Activated CD4-positive, alpha-beta T cell treated with anti-CD3 and anti-CD28 coated beads for 36 hours (primary cell): ENCODE results near the gene ZNF792. TPM values are rescaled to one million over a fixed set of nuclear protein-coding genes. Genes with fewer than 3 reads are reported as not detected.
"Not testable (repeated sequence)": the region's sequence is repeated elsewhere in the genome, so short reads cannot be mapped to it uniquely, and the experiment has no call there.

Experiments
- ATAC-seq: fragments of 200-7000 bp; cut with Tn5 transposase; one replicate; pipeline ENCODE4 v1.10.0; 2021; ENCODE audit warnings: mild to moderate bottlenecking, moderate library complexity
- CTCF ChIA-PET: fragments of 350-600 bp; sonication (Branson Sonifier 250); formaldehyde crosslinking; loops from one replicate; lab custom pipeline; 2021; ENCODE audit warnings: antibody characterized with exemption; lab: Charles Lee
- POLR2A ChIA-PET: fragments of 350-600 bp; sonication (Branson Sonifier 250); formaldehyde crosslinking; loops from one replicate; lab custom pipeline; 2021; ENCODE audit warnings: antibody characterized with exemption, inconsistent platforms; lab: Charles Lee
- DNase-seq: peaks from one replicate; pipeline ENCODE4 v3.0.0-alpha.2; 2020
- H3K27ac Mint-ChIP-seq: one replicate; pipeline ENCODE4 v1.8.0; 2021; ENCODE audit warnings: mixed read lengths
- H3K27me3 Mint-ChIP-seq: one replicate; pipeline ENCODE4 v1.8.0; 2021; ENCODE audit warnings: mixed read lengths
- H3K36me3 Mint-ChIP-seq: one replicate; pipeline ENCODE4 v1.8.0; 2021; ENCODE audit warnings: low read depth, mixed read lengths
- H3K4me1 Mint-ChIP-seq: one replicate; pipeline ENCODE4 v1.8.0; 2021; ENCODE audit warnings: mixed read lengths
- H3K4me3 Mint-ChIP-seq: one replicate; pipeline ENCODE4 v1.8.0; 2021; ENCODE audit warnings: mild to moderate bottlenecking, moderate library complexity, mixed read lengths
- H3K9me3 Mint-ChIP-seq: one replicate; pipeline ENCODE4 v1.8.0; 2021; ENCODE audit warnings: low read depth, mixed read lengths
- intact Hi-C, 2 experiments: fragments of 100-400 bp; cut with DNase I in 1 of 2; cut with micrococcal nuclease in 1 of 2; formaldehyde crosslinking; loops; one replicate each; pipeline versions ENCODE4 v1.14.2 to v1.15.1; 2022 to 2024; cut with DNase I, micrococcal nuclease
- total RNA-seq, 2 experiments: library from RNA; stranded (reverse); gene quantifications; one replicate each; pipeline ENCODE4 v1.2.3, GENCODE V29; 2021

Gene ZNF792
- total RNA-seq, 2 experiments from 2014 or later, result 5.6 to 5.7 TPM

DNA sequence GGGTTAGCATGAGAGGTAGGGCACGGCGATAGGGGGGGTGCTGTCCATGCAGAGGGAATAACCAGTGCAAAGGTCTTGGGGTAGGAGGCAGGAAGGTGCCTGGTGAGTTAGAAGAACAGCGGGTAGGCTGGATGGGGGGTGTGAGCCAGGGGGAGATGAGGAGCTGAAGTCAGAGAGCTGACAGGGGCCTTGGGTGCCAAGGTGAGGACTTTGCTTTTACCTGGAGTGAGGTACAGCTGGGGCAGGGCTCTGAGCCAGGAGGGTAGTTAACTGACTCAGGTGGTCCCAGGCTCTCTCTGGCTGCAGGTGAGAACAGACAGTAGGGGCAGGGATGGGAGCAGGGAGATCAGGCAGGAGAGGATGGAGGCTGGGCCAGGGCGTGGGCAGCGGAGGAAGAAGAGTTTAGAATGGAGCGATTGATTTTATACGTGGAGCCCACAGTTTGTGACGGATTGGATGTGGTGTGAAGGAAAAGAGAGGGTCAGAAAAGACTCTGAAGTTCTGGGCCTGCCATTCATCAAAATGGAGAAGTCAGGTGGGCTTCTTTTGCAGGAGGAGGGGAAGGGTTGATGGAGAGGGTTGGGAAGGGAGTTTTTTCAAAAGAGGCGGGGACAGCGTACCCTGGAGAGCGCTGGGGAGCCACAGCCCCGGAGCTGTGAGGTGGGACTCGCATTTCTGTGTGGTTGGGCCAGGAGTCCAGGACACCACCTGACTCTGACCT lies 34.9 kb upstream of the ZNF792 start:
- intact Hi-C loops, result loop anchor here in 1 of 2 experiments (2.0 kb wide), 1 partner anchor 14 kb away; no protein-coding TSS in a partner anchor
- ChIA-PET POLR2A (interaction anchor here (1.7 to 3.1 kb wide), 2 partner anchors 9 to 25 kb away, joined by 14 to 15 read pairs; no protein-coding TSS in a partner anchor), CTCF (interaction anchor here (0.6 to 3.4 kb wide), 3 partner anchors 7 to 25 kb away, joined by 3 to 26 read pairs (median 3); no protein-coding TSS in a partner anchor)
- no peak for DNase-seq
- Mint-ChIP-seq H3K27me3 (no peaks in the 10 kb centered on the region), H3K4me3 (peak overlapping the region; percentile 100), H3K27ac (peak overlapping the region; percentile 90), H3K36me3 (peaks cover 30% of the 10 kb centered on the region), H3K4me1 (peaks cover 65% of the 10 kb centered on the region), H3K9me3 (no peaks in the 10 kb centered on the region)
- ATAC-seq, result no peak

DNA sequence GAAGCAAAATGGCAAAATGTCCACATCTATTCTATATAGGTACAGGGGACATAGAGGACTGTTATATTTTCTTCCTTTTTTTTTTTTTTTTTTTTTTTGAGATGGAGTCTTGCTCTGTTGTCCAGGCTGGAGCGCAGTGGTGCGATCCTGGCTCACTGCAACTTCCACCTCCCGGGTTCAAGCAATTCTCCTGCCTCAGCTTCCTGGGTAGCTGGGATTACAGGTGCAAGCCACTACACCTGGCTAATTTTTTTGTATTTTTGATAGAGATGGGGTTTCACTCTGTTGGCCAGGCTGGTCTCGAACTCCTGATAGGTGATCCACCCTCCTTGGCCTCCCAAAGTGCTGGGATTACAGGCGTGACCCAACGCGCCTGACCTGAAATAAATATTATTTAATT lies 34.2 kb upstream of the ZNF792 start:
- H3K9me3 Mint-ChIP-seq, H3K27me3 Mint-ChIP-seq, CTCF ChIA-PET, ATAC-seq, DNase-seq: not testable (repeated sequence)
- intact Hi-C loops, result loop anchor here in 1 of 2 experiments (2.0 kb wide), 1 partner anchor 13 kb away; no protein-coding TSS in a partner anchor
- POLR2A ChIA-PET, result interaction anchor here (1.7 kb wide), 1 partner anchor 9 kb away, joined by 15 read pairs; no protein-coding TSS in a partner anchor
- H3K27ac Mint-ChIP-seq, result peak overlapping the region; percentile 98
- peaks cover 25% of the 10 kb centered on the region for H3K36me3 Mint-ChIP-seq
- peak overlapping the region; percentile 100 for H3K4me3 Mint-ChIP-seq
- H3K4me1 Mint-ChIP-seq, result peaks cover 60% of the 10 kb centered on the region

DNA sequence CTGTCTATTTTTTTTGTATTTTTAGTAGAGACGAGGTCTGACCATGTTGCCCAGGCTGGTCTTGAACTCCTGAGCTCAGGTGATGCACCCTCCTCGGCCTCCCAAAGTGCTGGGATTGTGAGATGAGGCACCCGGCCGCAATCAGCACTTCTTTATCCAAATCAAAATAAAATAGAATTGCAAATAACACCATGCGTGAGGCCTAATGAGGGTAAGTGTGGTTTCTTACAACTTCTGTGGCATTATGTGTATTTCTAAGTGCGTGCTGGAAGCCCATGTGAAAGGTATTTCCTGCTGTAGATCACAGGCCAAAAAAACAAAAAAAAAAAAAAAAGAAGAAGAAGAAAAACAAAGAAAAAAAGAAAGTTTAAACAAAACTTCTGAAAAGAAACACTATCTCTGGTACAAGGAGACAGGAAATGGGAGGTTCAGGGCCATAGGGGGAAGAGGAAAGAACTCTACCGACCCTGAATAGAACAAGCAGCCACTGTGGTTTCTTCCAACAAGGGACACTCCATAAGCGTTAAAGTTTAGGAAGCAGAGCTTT lies 33.1 kb upstream of the ZNF792 start:
- H3K27me3 Mint-ChIP-seq, result no peaks in the 10 kb centered on the region
- intact Hi-C loops, result no loop called here
- ATAC-seq, result no peak
- H3K36me3 Mint-ChIP-seq, result peaks cover 14% of the 10 kb centered on the region
- peak overlapping the region; percentile 98 for H3K27ac Mint-ChIP-seq
- ChIA-PET CTCF (interaction anchor here (0.7 to 2.2 kb wide), 3 partner anchors 10 to 47 kb away, joined by 3 to 6 read pairs (median 3); no protein-coding TSS in a partner anchor), POLR2A (interaction anchor here (0.6 to 0.7 kb wide), 2 partner anchors 9 to 749 kb away, joined by 3 to 5 read pairs; partner anchors contain the start of gene PSENEN)
- no peaks in the 10 kb centered on the region for H3K9me3 Mint-ChIP-seq
- H3K4me1 Mint-ChIP-seq, result peaks cover 56% of the 10 kb centered on the region
- no peak for DNase-seq
- H3K4me3 Mint-ChIP-seq, result peak overlapping the region; percentile 100

DNA sequence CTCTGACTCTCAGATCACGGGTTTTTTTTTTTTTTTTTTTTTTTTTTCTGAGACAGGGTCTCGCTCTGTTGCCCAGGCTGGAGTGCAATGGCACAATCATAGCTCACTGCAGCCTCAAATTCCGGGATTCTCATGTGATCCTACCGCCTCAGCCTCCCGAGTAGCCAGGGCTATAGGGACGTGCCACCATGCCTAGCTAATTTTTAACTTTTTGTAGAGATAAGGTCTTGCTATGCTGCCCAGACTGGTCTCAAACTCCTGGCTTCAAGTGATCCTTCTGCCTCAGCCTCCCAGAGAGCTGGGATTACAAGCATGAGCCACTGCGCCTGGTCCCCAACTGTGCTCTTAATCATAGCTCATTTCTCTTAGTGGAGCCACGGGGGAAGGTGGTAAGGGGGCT lies 31.5 kb upstream of the ZNF792 start:
- Mint-ChIP-seq H3K9me3 (peaks cover 3% of the 10 kb centered on the region), H3K36me3 (no peaks in the 10 kb centered on the region), H3K4me3 (no peak overlapping the region), H3K27me3 (no peaks in the 10 kb centered on the region), H3K27ac (peak overlapping the region; percentile 98), H3K4me1 (peaks cover 61% of the 10 kb centered on the region)
- ChIA-PET POLR2A (no interaction called here), CTCF (interaction anchor here (0.8 to 2.2 kb wide), 4 partner anchors 10 to 49 kb away, joined by 3 to 6 read pairs (median 3); no protein-coding TSS in a partner anchor)
- DNase-seq, result no peak
- ATAC-seq, result no peak
- intact Hi-C loops, result no loop called here

DNA sequence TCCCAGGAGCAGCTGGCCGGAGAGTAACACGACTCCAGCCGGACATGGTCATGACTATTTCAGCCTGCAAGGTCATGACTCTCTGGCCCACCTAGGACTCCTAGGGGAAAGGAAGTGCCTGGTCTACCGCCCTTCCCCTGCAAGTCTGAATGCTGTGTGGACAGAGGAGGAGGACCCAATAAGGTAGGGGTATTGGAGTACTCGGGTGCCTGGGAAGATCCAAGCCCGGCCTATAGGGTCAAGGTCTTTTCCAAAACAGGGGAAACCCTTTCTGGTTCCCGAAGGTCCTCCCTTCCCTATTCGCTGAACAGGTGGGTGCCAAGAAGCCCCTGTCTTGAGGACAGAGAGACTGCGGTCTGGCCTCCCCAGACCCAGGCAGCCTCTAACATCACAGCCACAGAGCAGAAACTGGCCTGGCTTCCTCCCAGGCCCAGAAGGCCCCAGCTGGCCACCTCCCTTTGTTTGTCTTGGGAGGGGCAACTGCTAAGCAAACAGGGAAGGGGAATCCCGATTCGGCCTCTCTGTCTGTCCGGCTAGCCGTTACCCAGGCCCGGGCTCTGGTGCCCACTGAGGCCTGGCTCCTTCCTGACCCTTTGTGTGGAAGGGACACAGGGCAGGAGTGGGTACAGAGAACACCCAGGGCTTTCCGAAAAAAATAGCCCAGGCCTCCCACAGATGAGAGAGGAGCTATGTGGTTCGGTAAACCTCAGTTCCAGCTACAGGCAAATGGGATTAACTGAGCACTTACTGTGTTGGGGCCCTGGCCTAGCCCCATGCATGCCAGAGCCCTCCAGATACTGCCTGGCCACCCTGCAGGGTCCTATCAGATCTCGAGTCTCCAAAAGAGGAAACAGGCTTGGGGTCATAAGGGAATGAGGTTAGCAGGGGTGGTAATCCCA lies 30.9 kb upstream of the ZNF792 start:
- ATAC-seq (no peak), DNase-seq (no peak)
- Mint-ChIP-seq H3K36me3 (no peaks in the 10 kb centered on the region), H3K4me3 (no peak overlapping the region), H3K4me1 (peaks cover 67% of the 10 kb centered on the region), H3K9me3 (peaks cover 3% of the 10 kb centered on the region), H3K27ac (no peak overlapping the region), H3K27me3 (no peaks in the 10 kb centered on the region)
- ChIA-PET POLR2A (no interaction called here), CTCF (interaction anchor here (0.5 to 2.2 kb wide), 6 partner anchors 9 to 1978 kb away, joined by 3 to 6 read pairs (median 3); no protein-coding TSS in a partner anchor)
- intact Hi-C loops, result loop anchor here in 1 of 2 experiments (5.0 kb wide), 1 partner anchor 217 kb away; no protein-coding TSS in a partner anchor

DNA sequence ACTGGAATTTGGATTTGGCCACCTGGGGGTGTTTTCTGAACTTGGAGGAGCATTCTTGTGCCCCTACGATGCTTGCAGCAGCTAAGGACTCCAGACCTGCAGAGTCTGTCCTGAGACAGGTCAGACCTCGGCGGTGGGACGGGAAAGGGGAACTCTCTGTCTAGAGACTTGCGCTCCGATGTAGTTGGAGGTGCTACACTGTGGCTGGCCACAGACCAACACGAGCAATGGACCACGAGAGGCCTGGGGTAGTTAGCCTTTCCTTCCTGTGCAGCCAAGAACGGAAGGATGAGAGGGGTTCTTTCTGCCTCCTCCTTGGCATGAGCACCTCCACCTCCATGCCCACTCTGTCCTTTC lies 30.2 kb upstream of the ZNF792 start:
- POLR2A ChIA-PET, result no interaction called here
- Mint-ChIP-seq H3K27me3 (no peaks in the 10 kb centered on the region), H3K36me3 (no peaks in the 10 kb centered on the region), H3K4me1 (peaks cover 70% of the 10 kb centered on the region), H3K9me3 (peaks cover 3% of the 10 kb centered on the region), H3K27ac (no peak overlapping the region), H3K4me3 (no peak overlapping the region)
- CTCF ChIA-PET, result interaction anchor here (1.2 kb wide), 1 partner anchor 21 kb away, joined by 3 read pairs; no protein-coding TSS in a partner anchor
- ATAC-seq (no peak), DNase-seq (no peak)
- intact Hi-C loops, result loop anchor here in 1 of 2 experiments (5.0 kb wide), 1 partner anchor 218 kb away; no protein-coding TSS in a partner anchor

DNA sequence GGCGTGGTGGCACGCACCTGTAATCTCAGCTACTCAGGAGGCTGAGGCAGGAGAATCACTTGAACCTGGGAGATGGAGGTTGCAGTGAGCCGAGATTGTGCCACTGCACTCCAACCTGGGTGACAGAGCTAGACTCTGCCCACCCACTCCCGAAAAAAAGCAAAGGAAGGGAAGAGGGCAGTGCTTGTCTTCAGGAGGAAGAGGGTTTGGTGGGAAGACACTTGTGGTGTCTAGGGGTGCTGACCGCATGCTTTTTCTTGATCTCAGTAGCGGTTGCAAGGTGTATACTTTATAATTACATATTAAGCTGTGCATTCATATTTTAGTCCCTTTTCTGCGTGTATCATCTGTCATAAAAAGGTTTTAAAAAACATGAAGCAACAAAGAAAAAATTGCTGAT lies 28.6 kb upstream of the ZNF792 start:
- CTCF ChIA-PET, result interaction anchor here (0.7 to 0.8 kb wide), 2 partner anchors 14 to 19 kb away, joined by 3 read pairs; no protein-coding TSS in a partner anchor
- peak overlapping the region; percentile 93 for H3K27ac Mint-ChIP-seq
- not testable (repeated sequence) for H3K4me3 Mint-ChIP-seq

DNA sequence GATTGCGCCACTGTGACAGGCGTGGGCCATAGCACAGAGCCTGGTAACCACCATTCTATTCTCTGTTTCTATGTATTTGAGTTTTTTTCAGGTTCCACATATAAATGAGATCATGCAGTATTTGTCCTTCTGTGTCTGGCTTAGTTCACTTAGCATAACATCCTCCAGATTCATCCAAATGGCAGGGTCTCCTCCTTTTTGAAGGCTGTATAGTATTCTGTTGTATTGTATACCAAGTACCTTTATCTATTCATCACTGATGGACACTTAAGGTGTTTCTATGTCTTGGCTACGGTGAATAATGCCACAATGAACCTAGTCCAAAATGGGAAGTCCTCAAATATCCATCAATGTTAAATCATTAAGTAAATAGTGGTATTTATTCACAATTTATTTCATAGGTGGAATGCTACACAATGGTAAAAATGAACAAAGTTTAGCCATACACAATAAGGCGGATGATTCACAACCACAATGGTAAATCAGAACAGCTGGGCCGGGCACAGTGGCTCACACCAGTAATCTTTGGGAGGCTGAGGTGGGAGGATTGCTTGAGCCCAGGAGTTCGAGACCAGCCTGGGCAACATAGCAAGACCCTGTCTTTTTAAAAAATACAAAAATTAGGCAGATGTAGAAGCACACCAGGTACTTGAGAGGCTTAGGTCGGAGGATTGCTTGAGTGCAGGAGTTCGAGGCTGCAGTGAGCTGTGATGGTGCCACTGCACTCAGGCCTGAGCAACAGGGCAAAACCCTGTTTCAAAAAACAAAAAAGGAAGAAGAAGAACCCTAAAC lies 27.7 kb upstream of the ZNF792 start:
- Mint-ChIP-seq H3K4me1 (peaks cover 67% of the 10 kb centered on the region), H3K27ac (peak overlapping the region; percentile 93), H3K36me3 (no peaks in the 10 kb centered on the region), H3K4me3 (peak overlapping the region; percentile 15), H3K27me3 (no peaks in the 10 kb centered on the region), H3K9me3 (peaks cover 3% of the 10 kb centered on the region)
- DNase-seq, result no peak
- no peak for ATAC-seq
- POLR2A ChIA-PET, result no interaction called here
- CTCF ChIA-PET, result interaction anchor here (0.6 to 0.8 kb wide), 2 partner anchors 7 to 18 kb away, joined by 3 read pairs; no protein-coding TSS in a partner anchor
- intact Hi-C loops, result loop anchor here in 1 of 2 experiments (5.0 kb wide), 1 partner anchor 221 kb away; no protein-coding TSS in a partner anchor

More for the DNA sequence above, 28.6 kb upstream of the ZNF792 start:
- peaks cover 72% of the 10 kb centered on the region for H3K4me1 Mint-ChIP-seq
- H3K9me3 Mint-ChIP-seq, POLR2A ChIA-PET, DNase-seq, H3K27me3 Mint-ChIP-seq, H3K36me3 Mint-ChIP-seq, ATAC-seq: not testable (repeated sequence)
- intact Hi-C loops, result loop anchor here in 1 of 2 experiments (5.0 kb wide), 1 partner anchor 220 kb away; no protein-coding TSS in a partner anchor

DNA sequence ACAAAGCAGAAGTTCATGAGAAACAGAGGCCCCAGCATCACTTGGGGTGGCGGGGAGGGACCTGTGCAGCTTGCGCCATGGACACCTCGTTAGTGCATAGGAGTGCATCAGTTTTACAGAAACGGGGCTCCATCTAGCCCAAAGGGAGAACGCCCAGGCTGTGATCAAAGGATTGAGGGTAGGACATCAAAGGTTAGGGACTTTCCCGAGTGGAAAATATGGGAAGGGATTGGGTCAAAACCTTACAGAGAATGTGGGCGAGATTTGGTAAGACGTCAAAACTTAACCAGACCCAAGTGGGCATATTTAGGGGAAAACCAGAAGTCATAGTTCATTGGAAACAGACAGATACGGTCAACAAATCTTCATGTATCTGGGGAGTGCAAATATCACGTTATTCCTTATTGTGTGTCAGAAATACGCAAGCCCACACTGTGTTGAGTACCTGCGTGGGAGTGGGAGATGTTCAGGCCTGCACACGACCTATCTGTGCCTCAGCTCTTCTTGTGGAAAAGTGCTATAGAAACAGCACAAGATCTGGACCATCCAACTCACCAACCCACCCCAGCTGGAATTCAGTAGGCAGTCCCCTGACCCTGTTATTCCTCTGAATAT lies 26.7 kb upstream of the ZNF792 start:
- peaks cover 3% of the 10 kb centered on the region for H3K9me3 Mint-ChIP-seq
- ChIA-PET CTCF (no interaction called here), POLR2A (interaction anchor here (2.1 kb wide), 1 partner anchor 8 kb away, joined by 15 read pairs; no protein-coding TSS in a partner anchor)
- ATAC-seq (peak; percentile 88), DNase-seq (peak; percentile 80)
- no peaks in the 10 kb centered on the region for H3K27me3 Mint-ChIP-seq
- no peaks in the 10 kb centered on the region for H3K36me3 Mint-ChIP-seq
- peaks cover 60% of the 10 kb centered on the region for H3K4me1 Mint-ChIP-seq
- intact Hi-C loops, result loop anchor here (1.0 to 5.0 kb wide), 2 partner anchors 11 to 222 kb away; no protein-coding TSS in a partner anchor
- H3K4me3 Mint-ChIP-seq, result peak overlapping the region; percentile 29
- H3K27ac Mint-ChIP-seq, result peak overlapping the region; percentile 93
